ENCODE measurements around the gene LYRM4. TPM values are rescaled to one million over a fixed set of nuclear protein-coding genes. Genes with fewer than 3 reads are reported as not detected.

LYRM4 gene
- total RNA-seq, 4 donors from 2014 or later, result 8.4 to 20.1 (median 12.2) TPM

GRCh38 chr6:5203546-5203945 is 57.2 kb downstream of the LYRM4 start:
- no peak for DNase-seq
- Histone ChIP-seq H3K9me3 (no peaks in the 10 kb centered on the region), H3K36me3 (no peaks in the 10 kb centered on the region), H3K27ac (no peak overlapping the region), H3K27me3 (no peaks in the 10 kb centered on the region), H3K4me3 (no peak overlapping the region), H3K4me1 (peaks cover 31 to 42% of the 10 kb centered on the region in 2 donors)
- TF ChIP-seq POLR2A (IDR thresholded peaks at IDR 0.05), result no peak
- TF ChIP-seq CTCF (IDR thresholded peaks at IDR 0.05 in 4 of 5, conservative IDR thresholded peaks at IDR 0.05 in 1 of 5), result no peak
- no peak for ATAC-seq
- in situ Hi-C loops (cut with MboI; ENCODE audit: low sequenced_read_pairs in 4 of 4), result no loop called here
- intact Hi-C loops (cut with DNase I; ENCODE audit: low total_unique reads), result no loop called here

GRCh38 chr6:5202941-5203340 is 57.8 kb downstream of the LYRM4 start:
- Histone ChIP-seq H3K27ac (no peak overlapping the region), H3K27me3 (no peaks in the 10 kb centered on the region), H3K36me3 (no peaks in the 10 kb centered on the region), H3K4me3 (no peak overlapping the region), H3K9me3 (no peaks in the 10 kb centered on the region), H3K4me1 (peaks cover 31 to 42% of the 10 kb centered on the region in 2 donors)
- in situ Hi-C loops (cut with MboI; ENCODE audit: low sequenced_read_pairs in 4 of 4), result no loop called here
- DNase-seq, result no peak
- TF ChIP-seq POLR2A (IDR thresholded peaks at IDR 0.05), result no peak
- TF ChIP-seq CTCF (IDR thresholded peaks at IDR 0.05 in 4 of 5, conservative IDR thresholded peaks at IDR 0.05 in 1 of 5), result no peak
- intact Hi-C loops (cut with DNase I; ENCODE audit: low total_unique reads), result no loop called here
- ATAC-seq, result no peak

GRCh38 chr6:5202206-5202605 is 58.5 kb downstream of the LYRM4 start:
- in situ Hi-C loops (cut with MboI; ENCODE audit: low sequenced_read_pairs in 4 of 4), result no loop called here
- Histone ChIP-seq H3K4me1 (peaks cover 31 to 42% of the 10 kb centered on the region in 2 donors), H3K27ac (no peak overlapping the region)

DNA sequence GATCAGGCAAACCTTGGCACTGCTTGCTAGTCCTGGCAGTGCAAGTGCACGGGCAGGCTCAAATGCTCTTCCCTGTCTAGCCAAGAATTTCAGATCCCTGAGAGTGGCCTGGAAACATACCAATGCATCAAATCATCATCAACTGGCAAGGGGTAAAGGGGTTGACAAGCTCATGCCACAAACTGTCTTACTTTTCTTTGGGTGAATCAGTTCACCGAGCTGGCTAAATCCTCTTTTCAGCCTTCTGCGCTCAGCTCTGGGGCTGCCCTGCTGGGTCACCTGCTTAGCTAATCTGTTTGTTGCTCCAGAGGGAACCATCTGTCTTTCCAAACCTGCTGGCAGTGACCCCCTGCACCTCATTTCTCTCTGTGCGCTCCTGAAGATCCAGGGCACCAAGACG is 59.5 kb downstream of the LYRM4 start:
- peak in 1 of 2 donors; percentile 14 for DNase-seq

More at GRCh38 chr6:5202206-5202605, 58.5 kb downstream of the LYRM4 start:
- DNase-seq (no peak), ATAC-seq (no peak)
- intact Hi-C loops (cut with DNase I; ENCODE audit: low total_unique reads), result no loop called here
- Histone ChIP-seq H3K4me3 (no peak overlapping the region), H3K9me3 (no peaks in the 10 kb centered on the region), H3K36me3 (no peaks in the 10 kb centered on the region), H3K27me3 (no peaks in the 10 kb centered on the region)
- TF ChIP-seq POLR2A (IDR thresholded peaks at IDR 0.05), result no peak
- TF ChIP-seq CTCF (IDR thresholded peaks at IDR 0.05 in 4 of 5, conservative IDR thresholded peaks at IDR 0.05 in 1 of 5), result no peak

More for the DNA sequence above, 59.5 kb downstream of the LYRM4 start:
- Histone ChIP-seq H3K4me1 (peaks cover 24 to 35% of the 10 kb centered on the region in 2 donors), H3K36me3 (no peaks in the 10 kb centered on the region), H3K4me3 (no peak overlapping the region), H3K27ac (no peak overlapping the region), H3K27me3 (no peaks in the 10 kb centered on the region), H3K9me3 (no peaks in the 10 kb centered on the region)
- in situ Hi-C loops (cut with MboI; ENCODE audit: low sequenced_read_pairs in 4 of 4), result no loop called here
- no peak for TF ChIP-seq POLR2A (IDR thresholded peaks at IDR 0.05)
- no peak for TF ChIP-seq CTCF (IDR thresholded peaks at IDR 0.05 in 4 of 5, conservative IDR thresholded peaks at IDR 0.05 in 1 of 5)
- intact Hi-C loops (cut with DNase I; ENCODE audit: low total_unique reads), result no loop called here
- ATAC-seq, result peak; percentile 33 to 59

Measured in gastrocnemius medialis (tissue), 4 donors.